ENCODE data around the gene SMPDL3B.

GRCh38 chr1:27885114-27885528, 49.7 kb upstream of the SMPDL3B start:
- TF ChIP-seq EZH2 (IDR thresholded peaks at IDR 0.05; ENCODE audit: low read length) (no peak), CTCF (optimal IDR thresholded peaks at IDR 0.05 in 1 of 3, IDR thresholded peaks at IDR 0.05 in 1 of 3, conservative IDR thresholded peaks at IDR 0.05 in 1 of 3; ENCODE audit: extremely low read depth in 1 of 3, insufficient read depth in 2 of 3, low read length in 3 of 3) (no peak)
